Putamen (tissue), 1 donor: Measurements from ENCODE around the gene PLEKHG4.
A peak's percentile ranks its signal among the peaks of the same experiment; 100 is the strongest.

ENCODE experiments used
- DNase-seq: peaks from one replicate; pipeline ENCODE4 v3.0.0-alpha.2; 2016; ENCODE audit warnings: low spot score

Gene PLEKHG4

DNA sequence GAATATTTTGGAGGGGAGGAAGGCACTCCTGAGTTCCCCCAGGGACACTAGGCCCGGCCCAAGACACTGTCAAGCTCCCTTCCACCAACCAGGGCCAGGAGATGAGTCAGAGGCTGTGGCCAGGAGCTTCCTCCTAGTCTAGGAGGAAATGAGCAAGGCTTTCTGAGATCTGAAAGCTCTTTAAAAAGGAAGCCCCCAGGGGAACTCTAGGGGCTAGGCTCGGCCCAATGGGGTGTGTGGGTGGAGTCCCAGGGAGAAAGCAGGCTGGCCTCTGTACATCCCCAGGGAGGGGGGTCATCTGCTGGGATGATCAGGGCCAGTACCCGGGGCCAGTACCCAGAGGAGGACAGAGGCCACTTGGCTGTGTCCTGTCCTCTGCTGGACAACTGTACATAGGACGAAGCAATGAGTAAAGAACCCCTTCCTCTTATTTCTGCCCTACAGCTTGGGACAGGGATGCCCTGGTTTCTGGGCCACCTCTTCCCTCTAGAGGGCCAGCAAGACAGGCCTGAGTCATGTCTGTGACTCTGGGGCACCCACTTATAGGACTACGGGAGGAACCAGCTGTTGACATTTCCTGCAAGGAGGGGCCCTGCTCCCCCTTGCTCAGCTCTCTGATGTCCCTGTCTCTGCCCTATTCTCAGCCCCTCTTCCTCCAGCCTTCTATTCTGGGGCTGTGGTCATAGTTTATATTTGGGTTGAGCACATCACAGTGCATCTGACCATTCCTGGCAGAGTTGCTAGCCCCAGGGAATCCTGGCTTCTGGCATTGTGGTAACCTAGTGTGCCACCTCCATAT, 34.7 kb upstream of the PLEKHG4 start:
- DNase-seq: no peak

DNA sequence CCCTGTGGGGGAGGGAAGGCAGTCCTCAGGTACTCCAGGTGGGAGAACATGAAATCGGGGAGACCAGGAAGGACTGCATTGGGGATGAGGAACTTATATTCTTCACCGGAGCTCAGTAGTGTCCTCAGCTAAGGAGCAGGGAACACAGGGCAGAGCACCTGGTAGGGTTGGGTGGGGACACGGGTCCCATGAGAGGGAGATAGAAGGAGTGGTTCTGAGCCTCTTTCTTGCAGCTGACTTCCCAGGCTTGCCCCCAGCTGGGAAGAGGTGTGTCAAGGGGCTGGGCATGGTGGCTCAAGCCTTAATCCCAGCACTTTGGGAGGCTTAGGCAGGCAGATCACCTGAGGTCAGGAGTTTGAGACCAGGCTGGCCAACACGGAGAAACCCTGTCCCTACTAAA, 34.1 kb upstream of the PLEKHG4 start:
- DNase-seq: no peak

DNA sequence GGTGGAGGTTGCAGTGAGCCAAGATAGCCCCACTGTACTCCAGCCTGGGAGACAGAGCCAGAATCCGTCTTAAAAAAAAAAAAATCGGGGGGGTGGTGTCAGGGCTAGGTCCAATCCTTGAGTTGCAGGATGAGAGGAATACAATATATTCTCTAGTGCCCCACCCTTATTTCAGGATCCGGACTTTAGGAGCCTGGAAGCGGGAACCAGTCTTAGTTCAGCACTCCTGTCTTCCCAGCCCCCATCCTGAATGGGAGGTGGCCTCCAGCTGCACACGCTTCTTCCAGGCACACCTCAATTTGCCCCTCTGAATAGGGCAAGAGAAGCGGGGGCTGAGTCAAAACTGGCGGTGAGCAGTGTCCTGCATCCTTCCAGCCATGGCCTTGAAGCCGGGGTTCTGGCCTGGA, 33.7 kb upstream of the PLEKHG4 start:
- DNase-seq: no peak

DNA sequence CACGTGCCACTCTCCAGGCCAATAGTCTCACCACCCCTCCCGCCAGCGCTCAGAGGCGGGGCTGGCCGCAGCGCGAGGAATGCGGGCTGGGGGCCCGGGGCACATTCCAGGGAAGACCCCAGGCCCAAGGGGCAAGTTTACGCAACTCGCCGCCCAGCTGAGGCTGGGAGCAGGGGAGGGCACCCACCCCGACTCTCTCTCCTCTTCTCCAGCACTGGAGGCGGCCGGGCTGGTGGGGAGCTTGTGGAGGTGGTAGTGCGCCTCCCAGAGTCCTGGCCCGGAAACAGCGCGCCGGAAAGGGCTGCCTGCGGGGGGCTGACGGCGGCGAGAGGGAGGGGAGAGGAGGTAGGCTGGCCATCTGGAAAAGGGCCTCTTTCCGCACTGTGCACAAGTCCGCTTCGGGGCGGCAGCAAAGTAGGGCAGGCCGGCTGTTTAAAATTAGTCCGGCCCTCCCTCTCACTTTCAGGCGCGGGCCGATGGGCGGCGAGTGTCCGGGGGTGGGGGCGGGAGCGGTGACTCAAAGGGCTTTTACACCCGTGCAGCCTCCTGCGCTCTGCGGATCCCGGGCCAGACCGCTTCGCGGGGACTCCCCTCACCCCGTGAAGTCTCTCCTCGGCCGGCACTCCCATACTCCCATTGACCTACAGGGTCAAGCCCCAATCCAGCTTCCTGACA, 33.1 kb upstream of the PLEKHG4 start:
- no peak for DNase-seq

DNA sequence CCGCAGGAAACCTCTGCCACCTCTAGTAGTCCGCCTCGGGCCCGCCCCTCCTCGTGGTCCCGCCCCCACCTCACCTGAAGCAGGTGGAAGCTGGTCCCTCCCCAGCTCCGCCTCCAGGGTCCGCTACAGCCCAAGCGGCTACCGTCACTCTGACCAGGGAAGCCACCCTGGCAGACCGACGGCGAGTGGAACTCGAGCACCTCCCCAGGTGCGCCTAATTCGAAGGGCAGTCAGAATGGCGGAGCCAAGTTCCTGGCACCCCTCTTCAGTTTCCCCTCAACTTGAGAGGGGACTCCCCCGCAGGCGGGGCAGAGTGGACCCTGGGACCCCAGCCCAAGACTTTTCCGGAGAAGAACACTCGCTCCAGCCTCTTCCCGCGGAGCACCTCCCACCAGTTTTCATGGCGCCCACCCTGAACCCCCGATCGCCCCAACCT, 32.6 kb upstream of the PLEKHG4 start:
- DNase-seq: no peak

DNA sequence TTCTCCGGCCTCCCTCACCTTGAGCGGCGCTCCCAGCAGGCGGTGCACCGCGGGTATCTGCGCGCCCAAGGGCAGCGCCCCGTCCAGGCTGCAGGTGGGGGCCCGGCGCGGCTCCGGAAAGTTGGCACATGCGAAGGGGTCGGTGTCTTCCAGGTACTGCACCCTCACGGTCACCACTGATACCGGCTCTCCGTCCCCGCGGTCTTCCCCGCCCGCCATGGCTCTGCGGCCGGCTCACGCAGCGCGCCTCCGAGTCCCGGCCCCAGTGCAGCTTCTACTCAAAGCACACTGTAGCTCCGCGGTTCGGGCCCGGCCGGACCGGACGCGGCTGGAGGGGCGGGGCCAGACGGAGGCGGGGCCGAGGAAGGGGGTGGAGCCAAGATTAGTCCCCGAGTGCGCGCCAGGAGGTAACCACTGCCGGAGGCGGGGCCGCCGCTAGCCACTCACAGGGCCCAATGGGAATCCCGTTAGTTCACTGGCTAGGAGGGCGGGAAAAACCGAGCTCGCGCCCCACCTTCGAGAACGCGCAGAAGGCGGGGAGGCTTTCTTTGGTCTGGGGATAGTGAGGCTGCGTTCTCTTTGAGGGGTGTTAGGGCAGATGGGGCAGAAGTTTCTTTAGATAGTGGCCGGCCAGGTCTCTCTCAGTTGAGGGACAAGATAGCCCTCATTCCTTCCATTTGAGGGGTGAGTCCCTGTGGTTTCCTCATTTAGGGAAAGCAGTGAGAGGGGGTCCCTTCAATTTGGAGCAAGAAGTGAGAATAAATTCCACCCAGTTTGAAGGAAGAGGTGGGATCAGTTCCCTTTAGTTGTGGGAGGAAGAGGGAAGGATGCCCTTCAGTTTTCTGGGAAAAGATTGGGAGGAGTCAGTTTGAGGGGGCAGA, 31.9 kb upstream of the PLEKHG4 start, which contains the start of gene FHOD1:
Gene FHOD1, minus strand, starts transcription at position 290 of the 881 bp plus-strand sequence. Its CDS starts 71 bp downstream, at position 219.
- DNase-seq: peak; percentile 90

DNA sequence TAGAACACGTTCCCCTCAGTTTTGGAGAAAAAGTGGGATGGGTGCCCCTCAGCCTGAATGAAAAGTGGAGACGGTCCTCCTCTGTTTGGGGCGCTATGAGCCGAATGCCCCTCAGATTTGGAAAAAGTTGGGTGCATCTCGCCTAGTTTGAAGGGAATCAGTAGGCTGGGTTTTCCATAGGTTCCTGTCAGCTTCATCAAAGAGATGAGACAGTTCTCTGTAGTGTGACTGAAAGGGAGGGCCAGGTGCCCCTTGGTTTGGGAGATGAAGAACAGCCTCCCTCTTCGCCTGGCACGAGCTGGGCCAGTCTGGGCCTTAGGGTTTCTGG, 31.3 kb upstream of the PLEKHG4 start:
- DNase-seq: no peak

DNA sequence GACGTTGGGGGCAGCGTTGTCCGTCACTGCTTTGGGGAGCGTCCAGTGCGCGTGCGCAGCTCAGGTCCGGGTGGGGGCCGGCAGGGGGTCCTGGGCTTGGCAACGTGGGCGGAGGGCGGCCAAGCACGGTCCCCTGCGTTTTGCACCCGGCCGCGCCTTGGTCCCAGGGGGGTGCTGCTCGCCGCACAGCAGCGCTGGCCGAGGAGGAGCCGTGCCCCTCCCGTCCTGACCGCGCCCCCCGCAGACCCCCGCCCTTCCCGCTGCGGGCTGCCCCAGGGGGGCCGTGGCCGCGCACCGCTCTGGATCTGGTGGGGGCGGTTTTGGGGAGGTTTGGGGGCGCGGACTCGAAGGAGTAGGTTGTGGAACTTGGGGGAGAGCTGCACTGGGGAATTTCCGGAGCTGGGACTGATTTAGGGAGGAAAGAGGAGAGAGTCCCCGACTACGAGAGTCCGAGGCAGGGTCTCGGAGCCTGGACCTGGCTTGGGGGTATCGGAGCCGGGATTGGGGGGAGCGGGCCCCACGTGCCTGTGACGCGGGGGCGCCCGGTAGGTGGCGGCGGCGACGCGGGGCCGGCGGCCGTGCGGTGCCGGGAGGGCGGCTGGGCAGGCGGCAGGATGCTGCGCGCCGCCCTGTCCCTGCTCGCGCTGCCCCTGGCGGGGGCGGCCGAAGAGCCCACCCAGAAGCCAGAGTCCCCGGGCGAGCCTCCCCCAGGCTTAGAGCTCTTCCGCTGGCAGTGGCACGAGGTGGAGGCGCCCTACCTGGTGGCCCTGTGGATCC, 30.7 kb upstream of the PLEKHG4 start, which contains the start of gene SLC9A5:
Gene SLC9A5, plus strand, starts transcription at position 579 of the 777 bp plus-strand sequence. Its CDS starts 36 bp downstream, at position 615.
- DNase-seq: no peak

DNA sequence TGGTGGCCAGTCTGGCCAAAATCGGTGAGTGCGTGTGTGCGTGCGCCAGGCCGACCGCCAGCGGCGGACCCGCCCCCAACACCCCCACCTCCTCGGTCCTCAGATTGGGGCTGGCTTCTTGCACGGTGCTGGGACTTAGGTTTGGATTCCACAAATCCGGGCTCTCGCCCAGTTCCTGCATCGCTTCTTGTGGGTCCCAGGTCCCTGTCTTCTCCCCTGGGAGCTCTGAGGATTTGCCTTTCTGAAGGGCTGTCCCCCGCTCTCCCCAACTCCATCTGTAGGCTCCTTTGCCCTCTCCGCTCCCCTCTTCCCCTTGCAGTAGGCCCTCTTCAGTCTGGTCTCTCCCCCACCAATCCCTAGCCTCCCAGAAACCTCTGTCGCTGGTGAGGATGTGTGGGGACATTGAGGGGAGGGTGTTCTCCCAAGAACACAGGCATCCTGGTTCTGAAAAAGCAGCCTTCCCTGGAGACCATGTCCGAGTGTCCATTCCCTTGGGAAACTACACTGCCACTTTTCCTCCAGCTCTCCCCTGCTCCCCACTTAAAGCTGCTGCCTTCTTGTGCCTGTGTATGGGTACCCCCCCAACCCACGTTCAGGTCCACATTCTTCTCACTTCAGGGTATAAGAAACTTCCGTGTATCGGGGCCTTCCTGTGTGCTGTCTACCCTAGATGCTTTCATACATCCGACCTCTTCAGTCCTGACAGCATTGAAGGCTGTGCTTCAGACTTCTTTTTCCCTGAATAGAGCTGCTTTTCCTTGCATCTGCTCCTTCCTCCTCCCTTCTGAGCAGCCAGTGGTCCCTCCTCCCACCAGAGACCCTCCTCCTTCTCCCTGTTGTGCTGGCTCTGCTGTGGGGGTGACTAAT, 29.9 kb upstream of the PLEKHG4 start:
- no peak for DNase-seq

DNA sequence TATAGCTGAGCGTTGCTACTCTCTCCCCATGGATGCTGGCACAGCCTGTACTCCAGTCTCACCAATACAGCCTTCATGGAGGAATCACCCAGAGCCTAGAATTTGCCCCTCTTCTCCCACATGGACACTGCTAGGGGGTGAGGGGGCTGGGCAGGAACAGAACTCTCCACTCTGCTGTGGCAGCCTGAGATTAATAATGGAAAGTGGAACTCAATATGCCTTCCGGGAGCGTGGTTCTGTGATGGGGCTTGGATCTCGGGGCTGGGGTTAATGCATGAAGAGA, 29.3 kb upstream of the PLEKHG4 start:
- no peak for DNase-seq

DNA sequence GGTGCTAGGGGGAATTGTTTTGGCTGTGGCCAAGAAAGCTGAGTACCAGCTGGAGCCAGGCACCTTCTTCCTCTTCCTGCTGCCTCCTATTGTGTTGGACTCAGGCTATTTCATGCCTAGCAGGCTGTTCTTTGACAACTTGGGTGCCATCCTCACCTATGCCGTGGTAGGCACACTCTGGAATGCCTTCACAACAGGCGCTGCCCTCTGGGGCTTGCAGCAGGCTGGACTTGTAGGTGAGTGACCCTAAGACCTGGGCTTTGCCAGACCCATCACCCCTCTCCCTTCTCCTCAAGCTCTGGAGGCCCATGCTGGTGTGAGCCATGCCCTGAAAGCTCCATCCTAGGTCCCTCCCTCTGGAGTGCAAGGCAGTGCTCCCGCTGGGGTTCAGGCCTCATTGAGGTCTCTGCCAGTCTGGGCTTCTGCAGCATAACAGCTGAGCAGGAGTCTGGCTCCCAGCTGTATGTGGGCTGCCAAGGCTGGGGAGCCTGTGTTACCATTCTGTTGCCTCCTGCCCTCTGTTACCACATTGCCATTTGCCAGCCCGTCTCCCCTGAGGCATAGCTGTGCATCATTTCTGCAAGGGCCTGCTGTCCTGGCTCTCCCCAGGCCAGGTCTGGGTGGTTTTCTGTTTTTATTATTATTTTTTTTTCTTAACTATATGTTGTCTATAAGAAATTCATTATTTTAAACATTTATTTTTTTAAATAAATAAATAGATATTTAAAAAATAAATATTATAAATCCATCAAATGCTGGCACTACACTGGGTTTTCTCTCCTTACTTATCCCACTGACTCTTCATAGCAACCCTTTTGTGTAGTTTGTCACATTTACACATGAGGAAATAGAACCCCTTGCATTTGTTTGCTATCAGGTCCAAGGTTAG, 26.5 kb upstream of the PLEKHG4 start:
- no peak for DNase-seq

DNA sequence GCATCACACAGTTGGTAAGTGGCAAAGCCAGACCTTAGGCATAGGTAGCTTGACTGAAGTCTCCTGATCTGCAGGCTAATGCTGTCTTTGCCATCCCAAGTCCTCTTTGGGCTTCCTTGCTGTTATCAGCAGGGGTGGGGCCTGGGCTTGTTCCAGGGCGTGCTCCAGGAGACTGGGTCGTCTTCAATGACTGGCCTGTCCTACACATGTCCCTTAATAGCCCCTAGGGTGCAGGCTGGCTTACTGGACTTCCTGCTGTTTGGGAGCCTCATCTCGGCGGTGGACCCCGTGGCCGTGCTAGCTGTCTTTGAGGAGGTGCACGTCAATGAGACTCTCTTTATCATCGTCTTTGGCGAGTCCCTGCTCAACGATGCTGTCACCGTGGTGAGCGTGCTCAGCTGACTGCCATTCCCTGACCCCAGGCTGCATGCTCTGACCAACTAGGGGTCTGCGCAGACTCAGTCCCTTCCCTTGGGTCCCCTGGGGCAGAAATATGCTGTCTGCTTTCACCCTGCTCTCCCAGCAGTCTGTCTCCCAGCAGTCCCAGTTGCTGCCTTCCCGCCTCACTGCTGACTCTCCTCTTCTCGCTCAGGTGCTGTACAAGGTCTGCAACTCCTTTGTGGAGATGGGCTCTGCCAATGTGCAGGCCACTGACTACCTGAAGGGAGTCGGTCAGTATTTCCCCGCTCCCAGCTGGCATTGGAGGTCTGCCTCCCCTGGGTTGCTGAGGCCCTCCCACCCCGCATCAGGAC, 24.4 kb upstream of the PLEKHG4 start:
- no peak for DNase-seq

DNA sequence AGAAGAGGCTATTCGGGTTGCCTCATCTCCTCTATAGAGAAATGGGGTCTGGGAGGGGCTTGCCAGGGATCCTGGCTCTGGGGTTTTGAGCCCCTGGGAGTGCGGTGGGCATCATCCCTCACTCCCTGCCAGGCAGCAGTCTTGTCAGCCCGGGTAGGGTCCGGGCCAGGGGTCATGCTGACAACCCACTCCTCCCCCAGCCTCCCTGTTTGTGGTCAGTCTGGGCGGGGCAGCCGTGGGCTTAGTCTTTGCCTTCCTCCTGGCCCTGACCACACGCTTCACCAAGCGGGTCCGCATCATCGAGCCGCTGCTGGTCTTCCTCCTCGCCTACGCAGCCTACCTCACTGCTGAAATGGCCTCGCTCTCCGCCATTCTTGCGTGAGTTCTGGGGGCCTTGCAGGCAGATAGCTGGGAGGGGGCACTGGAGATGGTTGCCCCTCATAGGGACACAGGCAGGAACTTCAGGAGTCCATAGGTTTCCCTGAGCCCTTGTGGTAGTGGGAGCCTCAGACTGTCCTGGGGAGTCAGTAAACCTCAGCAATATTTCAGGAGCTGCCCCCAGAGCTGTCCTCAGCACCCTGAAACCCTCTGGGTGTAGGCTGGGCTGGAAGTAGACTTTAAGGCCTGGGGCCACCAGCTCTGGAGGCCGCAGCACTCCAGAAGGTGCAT, 23.6 kb upstream of the PLEKHG4 start:
- no peak for DNase-seq

DNA sequence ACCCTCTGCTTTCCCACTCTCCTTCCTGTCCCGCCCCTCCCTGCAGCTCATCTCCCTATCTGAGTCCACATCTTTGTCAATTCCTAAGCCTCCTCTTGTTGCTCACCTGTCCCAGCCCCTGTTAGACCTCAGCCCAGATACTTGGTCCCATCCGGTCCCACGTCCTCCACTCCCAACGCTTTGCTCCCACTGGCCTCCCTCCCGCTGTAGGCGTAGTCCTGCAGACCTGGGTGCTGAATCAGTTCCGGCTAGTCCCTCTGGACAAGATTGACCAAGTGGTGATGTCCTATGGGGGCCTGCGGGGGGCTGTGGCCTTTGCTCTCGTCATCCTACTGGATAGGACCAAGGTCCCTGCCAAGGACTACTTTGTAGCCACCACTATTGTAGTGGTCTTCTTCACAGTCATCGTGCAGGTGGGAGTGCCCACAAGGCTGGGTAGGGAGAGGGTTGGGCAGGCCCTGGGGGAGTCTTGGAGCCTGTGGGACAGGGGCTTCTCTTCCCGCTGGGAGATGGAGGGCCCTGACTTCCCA, 22.6 kb upstream of the PLEKHG4 start:
- no peak for DNase-seq

DNA sequence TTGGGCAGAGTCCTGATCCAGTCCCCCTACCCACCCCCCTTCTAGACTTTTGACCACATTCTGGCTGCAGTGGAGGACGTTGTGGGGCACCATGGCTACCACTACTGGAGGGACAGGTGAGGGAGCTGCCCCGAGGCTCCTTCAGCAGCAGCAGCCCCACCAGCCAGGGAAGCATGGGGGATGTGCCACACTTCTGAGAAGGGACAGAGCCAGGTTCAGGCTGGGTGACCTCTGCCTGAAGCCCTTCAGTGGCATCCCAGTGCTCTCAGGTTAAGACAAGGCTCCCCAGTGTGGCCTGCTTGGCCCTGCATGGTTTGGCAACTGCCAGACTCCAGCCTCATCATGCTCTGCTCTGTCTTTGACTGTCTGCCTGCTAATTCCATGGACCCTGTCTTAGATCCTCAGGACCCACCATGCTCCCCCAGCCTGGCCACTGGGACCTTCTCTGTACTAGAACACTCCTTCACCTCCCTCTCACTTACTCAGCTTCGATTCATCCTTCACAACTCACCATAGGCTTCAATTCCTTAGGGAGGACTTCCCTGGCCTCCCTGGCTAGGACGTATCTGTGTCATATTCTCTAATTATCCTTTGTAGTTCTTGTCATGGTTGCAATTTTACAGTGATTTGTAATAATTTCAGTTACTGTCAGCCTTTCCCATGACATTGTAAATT, 21.7 kb upstream of the PLEKHG4 start:
- no peak for DNase-seq

DNA sequence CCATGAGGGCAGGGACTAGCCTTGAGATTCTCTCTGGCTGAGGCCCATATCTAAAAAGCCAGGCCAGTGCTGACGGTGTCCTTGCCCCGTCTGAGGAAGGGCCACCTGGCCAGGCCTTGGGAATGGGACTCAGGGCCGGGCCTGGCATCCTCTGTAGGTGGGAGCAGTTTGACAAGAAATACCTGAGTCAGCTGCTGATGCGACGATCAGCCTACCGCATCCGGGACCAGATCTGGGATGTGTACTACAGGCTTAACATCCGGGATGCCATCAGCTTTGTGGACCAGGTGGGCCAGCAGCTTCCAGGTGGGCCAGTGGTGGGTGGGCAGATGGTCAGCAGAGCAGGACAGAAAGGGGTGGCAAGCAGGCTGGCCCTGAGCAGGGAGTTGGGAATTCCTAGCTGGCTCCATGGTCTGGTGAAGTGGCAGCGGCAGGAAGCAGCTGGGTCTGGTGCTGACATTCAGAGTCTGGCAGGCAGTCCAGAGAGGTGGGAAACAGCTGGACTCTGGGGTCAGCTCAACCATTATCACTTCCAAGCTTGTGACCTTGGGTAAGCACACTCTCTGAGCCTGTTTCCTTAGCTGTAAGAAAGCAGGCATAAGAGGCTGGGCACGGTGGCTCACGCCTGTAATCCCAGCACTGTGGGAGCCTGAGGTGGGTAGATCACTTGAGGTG, 21.0 kb upstream of the PLEKHG4 start:
- no peak for DNase-seq

DNA sequence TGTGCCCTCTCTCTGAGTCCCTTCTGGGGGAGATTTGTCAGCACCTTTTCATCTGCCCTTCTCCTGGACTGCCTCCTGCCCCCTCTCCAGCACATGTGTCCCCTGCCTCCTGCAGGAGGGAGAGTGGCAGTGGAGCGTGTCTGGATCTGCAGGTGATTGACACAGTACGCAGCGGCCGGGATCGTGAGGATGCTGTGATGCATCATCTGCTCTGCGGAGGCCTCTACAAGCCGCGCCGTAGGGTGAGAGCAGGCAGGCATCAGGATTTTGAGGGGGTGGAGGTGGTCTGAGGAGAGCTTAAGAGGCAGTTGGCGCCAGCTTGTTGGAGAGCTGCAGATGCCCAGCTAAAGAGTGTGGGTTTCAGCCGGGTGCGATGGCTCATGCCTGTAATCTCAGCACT, 19.6 kb upstream of the PLEKHG4 start:
- DNase-seq: no peak
